Measurements from ENCODE around the gene WDFY4. TPM values are rescaled to one million over a fixed set of nuclear protein-coding genes. Genes with fewer than 3 reads are reported as not detected.
A peak's percentile ranks its signal among the peaks of the same experiment; 100 is the strongest.

The WDFY4 gene
- total RNA-seq, 1 donor = not detected

DNA sequence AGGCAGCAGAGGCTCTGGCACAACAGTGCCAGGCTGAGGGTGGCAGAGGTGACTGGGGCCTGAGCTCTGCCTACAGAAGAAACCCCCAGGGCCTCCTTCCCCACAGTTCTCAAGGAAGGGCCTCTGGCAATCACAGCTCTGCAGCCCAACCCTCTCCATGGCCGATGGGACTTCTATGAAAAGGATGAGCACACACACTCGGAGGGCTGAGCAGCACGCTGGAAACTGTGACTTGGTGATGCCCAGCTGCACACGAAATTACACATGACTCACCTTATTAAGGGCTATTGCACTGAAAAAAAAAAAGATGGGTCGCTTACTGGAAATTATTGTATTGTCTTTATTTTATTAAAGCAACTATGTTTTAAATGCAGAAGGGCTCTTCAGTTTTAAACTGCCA lies 297.9 kb downstream of the WDFY4 start:
- TF ChIP-seq, protein P1, sequence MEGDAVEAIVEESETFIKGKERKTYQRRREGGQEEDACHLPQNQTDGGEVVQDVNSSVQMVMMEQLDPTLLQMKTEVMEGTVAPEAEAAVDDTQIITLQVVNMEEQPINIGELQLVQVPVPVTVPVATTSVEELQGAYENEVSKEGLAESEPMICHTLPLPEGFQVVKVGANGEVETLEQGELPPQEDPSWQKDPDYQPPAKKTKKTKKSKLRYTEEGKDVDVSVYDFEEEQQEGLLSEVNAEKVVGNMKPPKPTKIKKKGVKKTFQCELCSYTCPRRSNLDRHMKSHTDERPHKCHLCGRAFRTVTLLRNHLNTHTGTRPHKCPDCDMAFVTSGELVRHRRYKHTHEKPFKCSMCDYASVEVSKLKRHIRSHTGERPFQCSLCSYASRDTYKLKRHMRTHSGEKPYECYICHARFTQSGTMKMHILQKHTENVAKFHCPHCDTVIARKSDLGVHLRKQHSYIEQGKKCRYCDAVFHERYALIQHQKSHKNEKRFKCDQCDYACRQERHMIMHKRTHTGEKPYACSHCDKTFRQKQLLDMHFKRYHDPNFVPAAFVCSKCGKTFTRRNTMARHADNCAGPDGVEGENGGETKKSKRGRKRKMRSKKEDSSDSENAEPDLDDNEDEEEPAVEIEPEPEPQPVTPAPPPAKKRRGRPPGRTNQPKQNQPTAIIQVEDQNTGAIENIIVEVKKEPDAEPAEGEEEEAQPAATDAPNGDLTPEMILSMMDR (IDR thresholded peaks at IDR 0.05; ENCODE audit: insufficient read depth, low read length) = no peak
- no peak overlapping the region for H3K4me3 ChIP-seq (ENCODE audit: low read depth, low read length)
- no peak for DNase-seq (ENCODE audit: low read depth)

DNA sequence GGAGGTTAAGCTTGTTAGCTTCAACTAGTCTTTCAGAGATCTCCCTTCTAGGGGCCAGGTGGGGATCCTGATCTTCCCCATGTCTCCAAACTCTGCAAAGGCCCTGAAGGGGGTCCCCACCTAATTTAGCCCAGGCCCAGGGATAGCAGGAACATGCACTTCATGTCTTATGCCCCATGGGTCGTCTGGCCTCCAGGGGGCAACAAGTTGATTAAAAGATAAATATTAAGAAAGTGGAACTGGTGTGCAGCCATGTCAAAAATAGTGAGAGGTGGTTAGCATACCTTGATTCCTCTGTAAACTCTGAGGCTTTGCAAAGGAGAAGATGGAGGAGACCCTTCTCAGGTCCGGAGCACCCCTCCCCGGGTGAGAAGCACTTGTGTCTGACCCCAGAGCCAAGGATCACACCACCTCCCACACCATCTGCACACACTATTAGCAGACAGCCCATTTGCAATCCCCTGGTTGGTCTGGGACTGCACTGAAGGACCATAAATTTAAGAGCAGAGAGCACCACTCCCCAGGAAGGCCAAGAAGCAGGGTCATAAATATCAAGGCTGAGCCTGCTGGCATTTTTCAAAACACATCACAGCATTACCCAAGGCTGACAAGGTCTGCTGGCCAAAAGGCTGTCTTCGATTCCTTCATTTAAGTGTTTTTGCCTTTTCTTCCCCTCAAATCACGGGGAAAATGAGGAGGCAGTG lies 299.1 kb downstream of the WDFY4 start:
- TF ChIP-seq, protein P1 (IDR thresholded peaks at IDR 0.05; ENCODE audit: insufficient read depth, low read length) = no peak
- DNase-seq (ENCODE audit: low read depth) = no peak
- H3K4me3 ChIP-seq (ENCODE audit: low read depth, low read length) = no peak overlapping the region

DNA sequence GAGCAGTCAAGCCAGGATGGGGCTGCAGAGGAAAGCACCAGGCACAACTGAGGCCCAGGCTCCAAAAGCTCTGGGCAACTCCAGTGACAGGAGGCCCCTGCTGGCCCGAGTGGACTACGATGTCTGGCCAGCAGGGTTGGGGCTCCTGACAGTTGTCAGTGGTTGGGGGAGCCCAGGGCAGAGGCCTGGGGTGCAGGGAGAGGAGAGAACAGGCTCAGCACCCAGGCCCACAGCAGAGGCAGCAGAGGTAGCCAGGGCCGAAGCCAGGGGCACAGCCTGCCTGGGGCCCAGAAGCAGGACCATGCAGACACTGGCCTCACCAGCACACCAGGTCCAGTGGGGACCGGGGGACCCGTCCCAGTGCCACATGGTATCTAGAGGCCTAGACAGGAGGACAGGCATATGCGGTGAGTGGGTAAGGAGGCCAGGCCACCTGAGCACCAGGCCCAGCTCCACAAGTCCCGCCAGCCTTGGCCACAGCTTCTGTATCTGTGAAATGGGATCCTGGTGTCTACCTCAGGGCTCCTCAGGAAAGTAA lies 301.0 kb downstream of the WDFY4 start:
- TF ChIP-seq, protein P1 (IDR thresholded peaks at IDR 0.05; ENCODE audit: insufficient read depth, low read length) = no peak
- DNase-seq (ENCODE audit: low read depth) = no peak
- H3K4me3 ChIP-seq (ENCODE audit: low read depth, low read length) = no peak overlapping the region

DNA sequence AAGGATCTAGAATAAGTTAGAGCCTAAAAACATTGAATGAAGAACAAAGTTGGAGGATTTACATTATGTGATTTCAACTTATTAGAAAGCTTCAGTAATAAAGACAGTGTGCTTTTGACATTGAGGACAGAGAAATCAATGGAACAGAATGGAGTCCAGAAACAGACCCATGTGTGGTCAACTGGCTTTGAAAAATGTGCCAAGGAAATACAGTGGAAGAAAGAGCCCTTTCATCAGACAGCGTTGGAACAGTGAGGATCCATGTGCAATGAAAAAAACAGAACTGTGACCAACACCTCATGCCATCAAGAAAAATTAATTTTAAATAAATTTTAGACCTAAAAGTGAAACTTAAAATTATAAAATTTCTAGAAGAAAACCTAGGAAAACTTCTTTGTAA lies 305.6 kb downstream of the WDFY4 start:
- TF ChIP-seq, protein P1 (IDR thresholded peaks at IDR 0.05; ENCODE audit: insufficient read depth, low read length) = no peak
- no peak overlapping the region for H3K4me3 ChIP-seq (ENCODE audit: low read depth, low read length)
- DNase-seq (ENCODE audit: low read depth) = no peak

DNA sequence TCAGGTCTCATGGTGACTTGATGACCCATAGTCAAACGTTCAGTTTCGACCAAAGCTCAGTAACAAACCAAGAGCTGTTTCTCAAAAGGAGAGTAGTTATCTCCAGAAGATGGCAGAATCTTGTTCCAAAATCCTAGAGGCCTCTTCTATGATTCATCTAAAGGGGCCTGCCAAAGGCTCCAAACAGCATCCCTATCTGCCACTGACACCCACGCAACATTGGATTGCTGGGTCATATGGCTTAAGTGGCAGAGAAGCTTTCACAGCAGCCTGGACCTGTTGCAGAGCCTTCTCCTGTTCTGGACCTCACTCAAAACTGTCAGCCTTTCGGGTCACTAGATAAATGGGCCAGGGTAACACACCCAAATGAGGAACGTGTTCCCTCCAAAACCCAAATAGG lies 309.0 kb downstream of the WDFY4 start:
- DNase-seq (ENCODE audit: low read depth) = peak; percentile 22
- TF ChIP-seq, protein P1 (IDR thresholded peaks at IDR 0.05; ENCODE audit: insufficient read depth, low read length) = peak; percentile 0
- H3K4me3 ChIP-seq (ENCODE audit: low read depth, low read length) = no peak overlapping the region

DNA sequence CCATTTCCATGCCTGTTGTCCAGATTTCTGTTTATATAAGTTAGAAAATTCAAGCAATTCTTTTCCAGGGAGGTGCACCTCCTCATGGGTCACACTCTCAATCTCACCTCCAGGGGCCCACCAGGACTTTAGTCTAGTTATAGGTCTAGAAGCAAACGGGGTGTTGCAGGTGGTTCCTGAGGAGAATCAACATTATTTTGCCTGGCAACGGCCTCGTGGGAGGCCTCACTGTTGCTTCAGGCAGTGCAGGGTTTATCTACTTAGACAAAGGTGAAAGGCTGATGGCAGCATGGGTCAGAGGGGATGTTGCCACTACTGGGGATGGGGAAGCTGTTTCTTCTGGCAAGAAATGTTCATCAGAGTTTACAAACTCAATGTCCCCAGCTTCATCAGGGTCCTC lies 311.7 kb downstream of the WDFY4 start:
- TF ChIP-seq, protein P1 (IDR thresholded peaks at IDR 0.05; ENCODE audit: insufficient read depth, low read length) = no peak
- DNase-seq (ENCODE audit: low read depth) = no peak
- H3K4me3 ChIP-seq (ENCODE audit: low read depth, low read length) = no peak overlapping the region

Measured in fibroblast of the aortic adventitia (primary cell).